GM12878 (cell line): ENCODE data around the gene THOC6. TPM values are rescaled to one million over a fixed set of nuclear protein-coding genes. Genes with fewer than 3 reads are reported as not detected.

Experiments used
- ATAC-seq: fragments of 200-7000 bp; cut with Tn5 transposase; 3 replicates; pipeline ENCODE4 v1.9.1; 2020; ENCODE audit warnings: mild to moderate bottlenecking, moderate library complexity
- BruUV-seq: library from RNA; stranded (reverse); fragments of 400-500 nt; replicated peaks from 2 replicates; lab custom pipeline; 2021; lab: Mats Ljungman, UMichigan
- CTCF ChIA-PET: fragments of 300-600 bp; sonication (Branson Sonifier 250); formaldehyde crosslinking; extraction: SDS; loops from one replicate; lab custom pipeline; 2021; ENCODE audit warnings: inconsistent platforms; lab: Yijun Ruan, JAX
- POLR2A ChIA-PET: fragments of 350-600 bp; formaldehyde crosslinking; extraction: SDS; loops from one replicate; lab custom pipeline; 2021; ENCODE audit warnings: inconsistent platforms; lab: Charles Lee
- RAD21 ChIA-PET: fragments of 300-600 bp; sonication (Branson Sonifier 250); formaldehyde crosslinking; loops from one replicate; lab custom pipeline; 2023; ENCODE audit warnings: antibody characterized with exemption; ENCODE audit not compliant: unreplicated experiment; lab: Charles Lee
- SMC1A ChIA-PET: fragments of 300-600 bp; sonication (Branson Sonifier 250); formaldehyde crosslinking; loops from one replicate; lab custom pipeline; 2023; ENCODE audit not compliant: unreplicated experiment, uncharacterized antibody; lab: Charles Lee
- DNase-seq: peaks from one replicate; pipeline ENCODE4 v3.0.0-alpha.2; 2011; ENCODE audit warnings: low read depth, low spot score
- FAIRE-seq: peaks from 3 replicates; lab custom pipeline; 2011; peaks lifted over from hg19 to GRCh38; lab: Jason Lieb, UNC
- H2AFZ ChIP-seq: 2 replicates; pipeline ENCODE4 v1.6.0; 2011; ENCODE audit warnings: low read depth, low read length, control low read depth; ENCODE audit not compliant: control insufficient read depth
- H3K27ac ChIP-seq: 2 replicates; pipeline ENCODE4 v1.5.1; 2011; ENCODE audit warnings: control low read depth; ENCODE audit not compliant: control insufficient read depth, insufficient read depth
- H3K27me3 ChIP-seq, 2 experiments: replicated peaks in 1 of 2; 2 replicates each; pipeline versions ENCODE4 v1.6.0 to v1.6.1; 2011; ENCODE audit warnings: low read length in 1 of 2; ENCODE audit not compliant: control insufficient read depth in 2 of 2, insufficient read depth in 2 of 2
- H3K36me3 ChIP-seq, 2 experiments: 2 replicates each; pipeline ENCODE4 v1.5.1; 2011; ENCODE audit warnings: low read length in 1 of 2; ENCODE audit not compliant: control insufficient read depth in 2 of 2, insufficient read depth in 2 of 2
- H3K4me1 ChIP-seq: 2 replicates; pipeline ENCODE4 v1.6.1; 2011; ENCODE audit warnings: mild to moderate bottlenecking, low read length, moderate library complexity, mixed read lengths; ENCODE audit not compliant: control insufficient read depth, insufficient read depth
- H3K4me2 ChIP-seq: 2 replicates; pipeline ENCODE4 v1.6.0; 2011; ENCODE audit warnings: control low read depth; ENCODE audit not compliant: control insufficient read depth, insufficient read depth
- H3K4me3 ChIP-seq: fragments of 200-600 bp; sonication (generic); 2 replicates; pipeline ENCODE4 v1.5.1; 2016
- H3K79me2 ChIP-seq: 2 replicates; pipeline ENCODE4 v1.6.0; 2011; ENCODE audit warnings: low read length; ENCODE audit not compliant: control insufficient read depth, insufficient read depth
- H3K9ac ChIP-seq: 2 replicates; pipeline ENCODE4 v1.8.0; 2011; ENCODE audit warnings: low read length, control low read depth, mixed read lengths; ENCODE audit not compliant: control insufficient read depth, insufficient read depth
- H3K9me3 ChIP-seq: replicated peaks from 3 replicates; pipeline ENCODE4 v1.5.1; 2011; ENCODE audit warnings: mild to moderate bottlenecking, low read length; ENCODE audit not compliant: control insufficient read depth, insufficient read depth
- H4K20me1 ChIP-seq: 2 replicates; pipeline ENCODE4 v1.6.0; 2011; ENCODE audit not compliant: control insufficient read depth, insufficient read depth
- ASH2L ChIP-seq: fragments of 300-600, 200-600 bp; sonication (generic); IDR thresholded peaks from 2 replicates; pipeline ENCODE4 v1.6.1; 2017; ENCODE audit warnings: low read depth, mild to moderate bottlenecking, borderline replicate concordance
- BACH1 ChIP-seq: fragments of 450-650 bp; IDR thresholded peaks from 2 replicates; pipeline ENCODE4 v1.6.1; 2017; ENCODE audit warnings: mild to moderate bottlenecking, borderline replicate concordance
- EED ChIP-seq: sonication (generic); IDR thresholded peaks from 2 replicates; pipeline ENCODE4 v1.6.1; 2016; ENCODE audit warnings: antibody characterized with exemption, low read depth
- LARP7 ChIP-seq: fragments of 450-650 bp; IDR thresholded peaks from 2 replicates; pipeline ENCODE4 v1.6.1; 2017; ENCODE audit warnings: mild to moderate bottlenecking
- NFIC ChIP-seq: IDR thresholded peaks from 2 replicates; pipeline ENCODE4 v1.6.1; 2012; ENCODE audit warnings: low read depth, mild to moderate bottlenecking, inconsistent platforms, low read length, moderate library complexity
- NFYB ChIP-seq: IDR thresholded peaks from 2 replicates; pipeline ENCODE4 v1.6.1; 2011; ENCODE audit warnings: low read depth, mild to moderate bottlenecking, low read length, improper control_type of control experiment, moderate library complexity; ENCODE audit not compliant: insufficient read depth
- POLR2A ChIP-seq: IDR thresholded peaks from 2 replicates; pipeline ENCODE4 v1.6.1; 2011; ENCODE audit warnings: low read depth, mild to moderate bottlenecking, low read length
- POLR2AphosphoS2 ChIP-seq: IDR thresholded peaks from 2 replicates; pipeline ENCODE4 v1.6.1; 2011; ENCODE audit warnings: low read depth, mild to moderate bottlenecking, low read length, improper control_type of control experiment, moderate library complexity
- SUPT20H ChIP-seq: IDR thresholded peaks from 2 replicates; pipeline ENCODE4 v1.6.1; 2011; ENCODE audit warnings: low read depth, mild to moderate bottlenecking, low read length, moderate library complexity, borderline replicate concordance; ENCODE audit not compliant: control insufficient read depth
- ZZZ3 ChIP-seq: IDR thresholded peaks from 2 replicates; pipeline ENCODE4 v1.6.1; 2011; ENCODE audit warnings: low read depth; ENCODE audit not compliant: control insufficient read depth, insufficient read length
- WGBS: methylation state at CpG from one replicate; pipeline ENCODE4 v1.1.6; 2016; ENCODE audit warnings: low lambda C conversion rate; ENCODE audit not compliant: insufficient replicate concordance, insufficient coverage; ENCODE audit errors: missing lambda C conversion rate; 5-methylcytosine and 5-hydroxymethylcytosine counted together
- in situ Hi-C: fragments of 300-500 bp; cut with MboI; formaldehyde crosslinking; loops from 9 replicates; pipeline ENCODE4 v1.14.3; 2018; ENCODE audit warnings: mixed read lengths
- intact Hi-C: fragments of 100-400 bp; cut with micrococcal nuclease; formaldehyde crosslinking; loops from one replicate; pipeline ENCODE4 v1.14.2; 2022; ENCODE audit not compliant: unreplicated experiment
- polyA plus RNA-seq, 11 experiments: library from polyadenylated mRNA; depleted of rRNA in 4 of 11; unstranded in 6 of 11; stranded (reverse) in 5 of 11; fragments of >200 nt; fragmentation: Nextera tagmentation in 4 of 11; fragmentation: Illumina TruSeq in 1 of 11; extraction: Ambion mirVana in 4 of 11; extraction: Trizol in 1 of 11; gene quantifications; 1 replicate in 1 of 11; 2 replicates in 10 of 11; pipeline versions ENCODE4 v1.2.1 to v1.2.3, GENCODE V29; 2011 to 2016; ENCODE audit warnings: inconsistent platforms in 2 of 11, missing spikeins in 2 of 11, low read depth in 1 of 11
- total RNA-seq, 4 experiments: library from RNA; depleted of rRNA in 3 of 4; stranded (reverse); fragments of >200 nt in 3 of 4; fragmentation: Illumina TruSeq in 1 of 4; extraction: Trizol in 1 of 4; gene quantifications; 2 replicates each; pipeline versions ENCODE4 v1.2.1 to v1.2.3, GENCODE V29; 2013 to 2021
- TF ChIP-seq, protein P1 (sequence below): fragments of 450-650 bp; IDR thresholded peaks from 2 replicates; pipeline ENCODE4 v1.6.1; 2018; ENCODE audit warnings: mild to moderate bottlenecking, low read depth, moderate library complexity; ENCODE audit not compliant: partially characterized antibody
- TF ChIP-seq, protein P2 (sequence below), 3 experiments: IDR thresholded peaks in 2 of 3; conservative IDR thresholded peaks in 1 of 3; 2 replicates each; pipeline ENCODE4 v1.5.1; 2011; ENCODE audit warnings: low read depth in 3 of 3, low read length in 3 of 3, mild to moderate bottlenecking in 3 of 3, control low read depth in 2 of 3, moderate library complexity in 2 of 3, inconsistent platforms in 1 of 3, mixed read lengths in 1 of 3; ENCODE audit not compliant: control insufficient read depth in 2 of 3, insufficient read depth in 1 of 3; ENCODE audit errors: extremely low read depth in 1 of 3
- TF ChIP-seq, protein P3 (sequence below): fragments of 450-650 bp; IDR thresholded peaks from 2 replicates; pipeline ENCODE4 v1.6.1; 2014; ENCODE audit warnings: mild to moderate bottlenecking

The THOC6 gene
- total and polyA plus RNA-seq, 10 of the 15 experiments (the other 5 are each of a cell fraction or from before 2014, with no cell fraction given) = 1.0 to 54.4 (median 27.9) TPM

DNA sequence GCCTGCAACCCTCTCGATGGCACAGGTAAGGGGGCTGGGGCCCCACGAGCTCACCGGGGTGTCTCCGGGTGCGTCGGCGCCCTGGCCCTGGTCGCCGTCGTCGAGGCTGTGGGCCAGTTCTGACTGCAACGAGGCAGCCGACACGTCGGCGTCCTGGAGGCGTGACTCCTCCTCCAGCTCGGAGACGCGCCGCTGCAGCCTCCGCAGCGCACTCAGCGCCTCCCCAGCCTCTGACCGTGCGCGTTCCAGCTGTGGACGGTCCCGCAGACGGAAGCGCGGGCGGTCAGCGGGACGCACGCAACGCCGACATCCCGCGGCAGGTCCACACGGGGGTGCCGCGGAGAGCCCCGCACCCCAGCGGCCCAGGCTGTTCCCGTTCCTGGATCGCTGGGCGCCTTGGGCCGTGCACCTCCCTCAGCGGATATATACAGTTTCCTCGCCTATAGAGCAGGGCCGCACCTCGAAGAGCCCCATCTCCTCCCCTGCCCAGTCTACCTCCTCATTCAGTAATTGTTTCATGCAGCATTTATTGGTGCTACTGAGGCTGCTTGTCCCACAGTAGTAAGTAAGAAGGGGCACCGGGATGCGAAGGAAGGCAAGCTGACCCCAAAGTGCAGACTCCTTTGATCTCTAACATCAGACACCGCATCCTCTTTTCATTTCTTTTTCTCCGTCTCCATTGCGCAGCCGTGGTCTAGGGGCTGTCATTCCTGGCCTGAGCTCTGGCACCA is 5.8 kb downstream of the THOC6 start (continued):
- no peak for TF ChIP-seq NFIC

DNA sequence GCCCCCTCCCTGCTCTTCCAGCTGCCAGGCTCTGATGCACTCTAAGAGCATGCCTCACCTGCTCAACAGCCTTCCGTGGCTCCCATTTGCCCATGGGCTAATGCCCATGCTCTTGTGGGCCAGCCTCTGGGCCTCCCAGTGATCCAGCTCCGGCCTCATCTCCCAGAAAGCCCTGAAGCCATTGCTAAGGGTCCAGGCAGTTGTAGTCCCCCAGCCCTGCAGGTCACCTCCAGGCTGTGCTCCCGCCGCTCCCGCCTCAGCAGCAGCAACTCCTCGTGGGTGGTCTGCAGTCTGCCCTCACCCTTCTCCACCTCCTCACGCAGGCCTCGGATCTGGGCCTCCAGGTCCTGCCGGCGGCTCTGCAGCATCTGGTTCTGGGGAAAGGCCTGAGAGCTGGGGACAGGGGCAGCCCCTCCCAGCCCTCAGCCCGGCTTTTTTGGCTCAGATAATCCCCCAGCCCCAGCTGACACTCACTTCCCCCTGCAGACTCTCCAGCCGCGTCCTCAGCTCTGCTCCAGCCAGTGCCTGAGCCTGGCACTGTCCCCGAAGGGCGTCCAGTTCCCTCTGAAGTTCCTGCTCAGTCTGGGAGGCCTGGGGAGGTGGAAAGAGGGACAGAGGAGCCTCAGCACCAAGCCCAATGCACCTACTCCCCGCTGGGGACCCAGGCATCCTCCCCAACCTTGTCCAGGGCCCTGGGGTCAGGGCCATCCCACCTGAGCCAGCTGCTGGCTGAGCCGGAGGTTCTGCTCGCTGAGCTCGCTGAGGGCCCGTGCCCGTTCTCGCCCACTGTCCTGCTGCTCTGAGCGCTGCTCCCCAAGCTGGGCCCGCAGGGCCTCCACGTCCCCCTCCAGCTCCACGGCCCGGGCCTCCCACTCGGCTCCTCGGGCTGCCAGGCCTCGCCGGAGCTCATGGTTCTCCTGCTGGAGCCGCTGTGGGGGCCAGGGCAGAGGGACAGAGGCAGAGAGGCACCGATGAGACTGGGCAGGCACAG is 6.7 kb downstream of the THOC6 start:
- Histone ChIP-seq H3K4me1 (peaks cover 6% of the 10 kb centered on the region), H3K4me2 (no peak overlapping the region), H4K20me1 (0 out of 2 replicates have a peak, but pooled peaks cover 3% of the 10 kb centered on the region), H3K79me2 (no peaks in the 10 kb centered on the region), H3K36me3 (peaks cover 4 to 7% of the 10 kb centered on the region in 2 experiments; a peak in 3 of 4 replicates), H3K27me3 (peaks cover 8 to 11% of the 10 kb centered on the region in 2 experiments), H3K27ac (no peak overlapping the region), H2AFZ (no peak overlapping the region), H3K9ac (no peak overlapping the region), H3K4me3 (no peak overlapping the region), H3K9me3 (no peaks in the 10 kb centered on the region)
- ChIA-PET SMC1A (interaction anchor here (1.0 to 10.1 kb wide), 6 partner anchors 25 to 101 kb away, joined by 3 to 91 read pairs (median 3); no protein-coding TSS in a partner anchor), RAD21 (interaction anchor here (1.3 to 6.5 kb wide), 8 partner anchors 12 to 137 kb away, joined by 3 to 94 read pairs (median 6); no protein-coding TSS in a partner anchor), POLR2A (interaction anchor here (1.6 kb wide), 1 partner anchor 12 kb away, joined by 5 read pairs; no protein-coding TSS in a partner anchor), CTCF (interaction anchor here (0.6 to 18.2 kb wide), 19 partner anchors 9 to 163 kb away, joined by 3 to 421 read pairs (median 6); partner anchors contain the start of gene ZNF213)
- DNase-seq = no peak
- WGBS = 45% methylated on average over 32 of the region's 33 CpGs
- intact Hi-C loops = loop anchor here (1.0 kb wide), 1 partner anchor 99 kb away; no protein-coding TSS in a partner anchor
- no TSS peak for BruUV-seq
- no peak for FAIRE-seq
- in situ Hi-C loops = no loop called here
- no peak for ATAC-seq
- TF ChIP-seq BACH1 (no peak), LARP7 (no peak), ZZZ3 (no peak), NFYB (no peak), ASH2L (no peak), POLR2A (no peak), POLR2AphosphoS2 (no peak), SUPT20H (no peak), EED (no peak)
- TF ChIP-seq, protein P1, sequence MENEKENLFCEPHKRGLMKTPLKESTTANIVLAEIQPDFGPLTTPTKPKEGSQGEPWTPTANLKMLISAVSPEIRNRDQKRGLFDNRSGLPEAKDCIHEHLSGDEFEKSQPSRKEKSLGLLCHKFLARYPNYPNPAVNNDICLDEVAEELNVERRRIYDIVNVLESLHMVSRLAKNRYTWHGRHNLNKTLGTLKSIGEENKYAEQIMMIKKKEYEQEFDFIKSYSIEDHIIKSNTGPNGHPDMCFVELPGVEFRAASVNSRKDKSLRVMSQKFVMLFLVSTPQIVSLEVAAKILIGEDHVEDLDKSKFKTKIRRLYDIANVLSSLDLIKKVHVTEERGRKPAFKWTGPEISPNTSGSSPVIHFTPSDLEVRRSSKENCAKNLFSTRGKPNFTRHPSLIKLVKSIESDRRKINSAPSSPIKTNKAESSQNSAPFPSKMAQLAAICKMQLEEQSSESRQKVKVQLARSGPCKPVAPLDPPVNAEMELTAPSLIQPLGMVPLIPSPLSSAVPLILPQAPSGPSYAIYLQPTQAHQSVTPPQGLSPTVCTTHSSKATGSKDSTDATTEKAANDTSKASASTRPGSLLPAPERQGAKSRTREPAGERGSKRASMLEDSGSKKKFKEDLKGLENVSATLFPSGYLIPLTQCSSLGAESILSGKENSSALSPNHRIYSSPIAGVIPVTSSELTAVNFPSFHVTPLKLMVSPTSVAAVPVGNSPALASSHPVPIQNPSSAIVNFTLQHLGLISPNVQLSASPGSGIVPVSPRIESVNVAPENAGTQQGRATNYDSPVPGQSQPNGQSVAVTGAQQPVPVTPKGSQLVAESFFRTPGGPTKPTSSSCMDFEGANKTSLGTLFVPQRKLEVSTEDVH = no peak
- TF ChIP-seq, protein P2, sequence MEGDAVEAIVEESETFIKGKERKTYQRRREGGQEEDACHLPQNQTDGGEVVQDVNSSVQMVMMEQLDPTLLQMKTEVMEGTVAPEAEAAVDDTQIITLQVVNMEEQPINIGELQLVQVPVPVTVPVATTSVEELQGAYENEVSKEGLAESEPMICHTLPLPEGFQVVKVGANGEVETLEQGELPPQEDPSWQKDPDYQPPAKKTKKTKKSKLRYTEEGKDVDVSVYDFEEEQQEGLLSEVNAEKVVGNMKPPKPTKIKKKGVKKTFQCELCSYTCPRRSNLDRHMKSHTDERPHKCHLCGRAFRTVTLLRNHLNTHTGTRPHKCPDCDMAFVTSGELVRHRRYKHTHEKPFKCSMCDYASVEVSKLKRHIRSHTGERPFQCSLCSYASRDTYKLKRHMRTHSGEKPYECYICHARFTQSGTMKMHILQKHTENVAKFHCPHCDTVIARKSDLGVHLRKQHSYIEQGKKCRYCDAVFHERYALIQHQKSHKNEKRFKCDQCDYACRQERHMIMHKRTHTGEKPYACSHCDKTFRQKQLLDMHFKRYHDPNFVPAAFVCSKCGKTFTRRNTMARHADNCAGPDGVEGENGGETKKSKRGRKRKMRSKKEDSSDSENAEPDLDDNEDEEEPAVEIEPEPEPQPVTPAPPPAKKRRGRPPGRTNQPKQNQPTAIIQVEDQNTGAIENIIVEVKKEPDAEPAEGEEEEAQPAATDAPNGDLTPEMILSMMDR (IDR thresholded peaks at IDR 0.05 in 2 of 3, conservative IDR thresholded peaks at IDR 0.05 in 1 of 3; ENCODE audit: control insufficient read depth in 2 of 3, extremely low read depth in 1 of 3, insufficient read depth in 1 of 3, low read depth in 3 of 3, low read length in 3 of 3) = no peak
- TF ChIP-seq, protein P3, sequence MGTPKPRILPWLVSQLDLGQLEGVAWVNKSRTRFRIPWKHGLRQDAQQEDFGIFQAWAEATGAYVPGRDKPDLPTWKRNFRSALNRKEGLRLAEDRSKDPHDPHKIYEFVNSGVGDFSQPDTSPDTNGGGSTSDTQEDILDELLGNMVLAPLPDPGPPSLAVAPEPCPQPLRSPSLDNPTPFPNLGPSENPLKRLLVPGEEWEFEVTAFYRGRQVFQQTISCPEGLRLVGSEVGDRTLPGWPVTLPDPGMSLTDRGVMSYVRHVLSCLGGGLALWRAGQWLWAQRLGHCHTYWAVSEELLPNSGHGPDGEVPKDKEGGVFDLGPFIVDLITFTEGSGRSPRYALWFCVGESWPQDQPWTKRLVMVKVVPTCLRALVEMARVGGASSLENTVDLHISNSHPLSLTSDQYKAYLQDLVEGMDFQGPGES = no peak
